Parathyroid adenoma (tissue), 2 donors: ENCODE results near the gene KANK2.

Source experiments
- H2AFZ ChIP-seq: fragments of 300-600 bp; sonication (generic); one replicate; pipeline ENCODE4 v1.7.0; 2017; ENCODE audit warnings: antibody characterized with exemption, mild to moderate bottlenecking
- H3K27ac ChIP-seq: fragments of 300-600 bp; sonication (generic); one replicate; pipeline ENCODE4 v1.7.0; 2017
- H3K27me3 ChIP-seq: fragments of 300-600 bp; sonication (generic); one replicate; pipeline ENCODE4 v1.7.0; 2017; ENCODE audit warnings: low read length; ENCODE audit not compliant: control insufficient read depth, insufficient read depth
- H3K36me3 ChIP-seq: fragments of 300-600 bp; sonication (generic); one replicate; pipeline ENCODE4 v1.7.0; 2017; ENCODE audit warnings: low read length; ENCODE audit not compliant: control insufficient read depth, insufficient read depth
- H3K4me1 ChIP-seq: fragments of 300-600 bp; sonication (generic); one replicate; pipeline ENCODE4 v1.7.0; 2017; ENCODE audit warnings: control low read depth
- H3K4me2 ChIP-seq: fragments of 300-600 bp; sonication (generic); one replicate; pipeline ENCODE4 v1.7.0; 2017; ENCODE audit warnings: low read length
- H3K4me3 ChIP-seq: fragments of 300-600 bp; sonication (generic); one replicate; pipeline ENCODE4 v1.7.0; 2017; ENCODE audit warnings: low read depth, low read length
- H3K79me2 ChIP-seq: fragments of 300-600 bp; sonication (generic); one replicate; pipeline ENCODE4 v1.7.0; 2017; ENCODE audit warnings: control low read depth
- H3K9ac ChIP-seq: fragments of 300-600 bp; sonication (generic); one replicate; pipeline ENCODE4 v1.7.0; 2017; ENCODE audit warnings: mild to moderate bottlenecking
- H3K9me3 ChIP-seq: fragments of 300-600 bp; sonication (generic); one replicate; pipeline ENCODE4 v1.7.0; 2017; ENCODE audit warnings: low read length; ENCODE audit not compliant: control insufficient read depth
- TF ChIP-seq, protein P1 (sequence below): fragments of 300-600 bp; sonication (generic); IDR thresholded peaks from one replicate; pipeline ENCODE4 v1.7.0; 2017; ENCODE audit warnings: antibody characterized with exemption, mild to moderate bottlenecking
- donor health status: primary hyperparathyroidism.

KANK2 gene

DNA sequence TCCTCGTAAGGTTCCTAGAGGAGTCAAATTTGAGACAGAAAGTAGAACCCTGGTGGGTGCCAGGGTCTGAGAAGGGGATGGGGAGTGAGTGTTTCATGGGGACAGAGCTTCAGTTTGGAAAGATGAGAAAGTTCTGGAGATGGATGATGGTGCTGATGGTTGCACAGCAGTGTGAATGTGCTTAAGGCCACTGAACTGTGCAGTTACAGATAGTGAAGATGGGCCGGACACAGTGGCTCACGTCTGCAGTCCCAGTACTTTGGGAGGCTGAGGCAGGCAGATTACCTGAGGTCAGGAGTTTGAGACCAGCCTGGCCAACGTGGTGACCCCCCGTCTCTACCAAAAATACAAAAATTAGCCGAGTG lies 42.7 kb downstream of the KANK2 start:
- Histone ChIP-seq H3K27me3 (no peaks in the 10 kb centered on the region), H3K9ac (no peak overlapping the region), H3K9me3 (no peaks in the 10 kb centered on the region), H3K4me1 (peaks cover 11% of the 10 kb centered on the region), H3K4me3 (no peak overlapping the region), H3K79me2 (no peaks in the 10 kb centered on the region), H3K4me2 (no peak overlapping the region), H3K27ac (no peak overlapping the region), H3K36me3 (no peaks in the 10 kb centered on the region), H2AFZ (peak overlapping the region; percentile 8)
- TF ChIP-seq, protein P1, sequence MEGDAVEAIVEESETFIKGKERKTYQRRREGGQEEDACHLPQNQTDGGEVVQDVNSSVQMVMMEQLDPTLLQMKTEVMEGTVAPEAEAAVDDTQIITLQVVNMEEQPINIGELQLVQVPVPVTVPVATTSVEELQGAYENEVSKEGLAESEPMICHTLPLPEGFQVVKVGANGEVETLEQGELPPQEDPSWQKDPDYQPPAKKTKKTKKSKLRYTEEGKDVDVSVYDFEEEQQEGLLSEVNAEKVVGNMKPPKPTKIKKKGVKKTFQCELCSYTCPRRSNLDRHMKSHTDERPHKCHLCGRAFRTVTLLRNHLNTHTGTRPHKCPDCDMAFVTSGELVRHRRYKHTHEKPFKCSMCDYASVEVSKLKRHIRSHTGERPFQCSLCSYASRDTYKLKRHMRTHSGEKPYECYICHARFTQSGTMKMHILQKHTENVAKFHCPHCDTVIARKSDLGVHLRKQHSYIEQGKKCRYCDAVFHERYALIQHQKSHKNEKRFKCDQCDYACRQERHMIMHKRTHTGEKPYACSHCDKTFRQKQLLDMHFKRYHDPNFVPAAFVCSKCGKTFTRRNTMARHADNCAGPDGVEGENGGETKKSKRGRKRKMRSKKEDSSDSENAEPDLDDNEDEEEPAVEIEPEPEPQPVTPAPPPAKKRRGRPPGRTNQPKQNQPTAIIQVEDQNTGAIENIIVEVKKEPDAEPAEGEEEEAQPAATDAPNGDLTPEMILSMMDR: no peak

DNA sequence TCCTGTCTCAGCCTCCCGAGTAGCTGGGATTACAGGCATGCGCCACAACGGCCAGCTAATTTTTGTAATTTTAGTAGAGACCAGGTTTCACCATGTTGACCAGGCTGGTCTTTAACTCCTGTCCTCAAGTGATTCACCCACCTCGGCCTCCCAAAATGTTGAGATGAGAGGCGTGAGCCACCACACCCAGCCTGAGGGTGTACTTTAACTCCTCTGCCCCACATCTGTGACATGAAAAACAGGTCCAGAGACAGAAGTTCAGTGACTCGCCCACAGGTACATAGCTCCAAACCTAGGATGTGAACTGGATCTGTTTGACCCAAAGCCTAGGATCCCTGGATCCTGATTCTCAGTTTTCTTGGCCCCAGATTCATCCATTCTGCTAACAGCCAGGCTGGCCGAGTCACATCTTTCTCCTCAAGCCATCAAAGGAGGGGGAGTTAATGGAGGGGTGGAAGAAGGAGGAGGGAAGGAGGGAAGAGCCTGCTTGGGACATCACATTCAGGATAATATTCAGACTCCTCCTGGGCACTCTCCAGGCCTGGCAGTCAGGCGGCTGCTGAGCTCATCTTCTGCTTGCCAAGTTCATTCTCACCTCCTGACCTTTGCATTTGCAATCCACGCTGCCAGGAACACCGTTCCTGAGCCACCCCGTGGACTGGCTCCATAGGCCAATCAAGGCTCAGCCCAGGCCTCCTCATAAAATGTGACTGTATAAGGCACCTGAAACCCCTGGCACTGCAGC lies 44.9 kb downstream of the KANK2 start:
- no peaks in the 10 kb centered on the region for H3K9me3 ChIP-seq
- H3K4me3 ChIP-seq: no peak overlapping the region
- no peaks in the 10 kb centered on the region for H3K79me2 ChIP-seq
- peaks cover 5% of the 10 kb centered on the region for H3K4me1 ChIP-seq
- TF ChIP-seq, protein P1: no peak
- H3K27ac ChIP-seq: peak overlapping the region; percentile 13
- H3K4me2 ChIP-seq: no peak overlapping the region
- H3K36me3 ChIP-seq: no peaks in the 10 kb centered on the region
- no peak overlapping the region for H3K9ac ChIP-seq
- peak overlapping the region; percentile 50 for H2AFZ ChIP-seq
- H3K27me3 ChIP-seq: no peaks in the 10 kb centered on the region

DNA sequence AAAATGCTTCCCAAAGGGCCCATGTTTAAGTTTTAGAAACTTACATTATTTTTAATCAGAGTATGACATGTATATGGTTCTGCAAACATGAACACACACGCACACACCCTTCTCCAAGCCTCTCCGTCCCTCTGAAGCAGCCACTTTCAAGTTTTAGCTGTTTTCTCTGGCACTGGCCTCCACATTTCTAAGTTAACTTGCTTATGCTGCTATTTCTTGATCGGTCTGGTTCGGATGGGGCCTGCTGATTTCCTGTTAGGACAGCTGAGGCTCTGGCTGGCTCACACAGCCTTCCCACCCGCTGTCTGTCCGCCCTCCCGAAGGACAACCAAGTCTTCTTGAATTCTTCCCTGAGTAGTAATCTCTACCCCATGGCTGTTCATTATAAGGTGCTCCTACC lies 46.2 kb downstream of the KANK2 start:
- peaks cover 5% of the 10 kb centered on the region for H3K4me1 ChIP-seq
- no peak overlapping the region for H3K27ac ChIP-seq
- no peak overlapping the region for H2AFZ ChIP-seq
- no peak overlapping the region for H3K4me3 ChIP-seq
- no peaks in the 10 kb centered on the region for H3K79me2 ChIP-seq
- TF ChIP-seq, protein P1: no peak
- no peaks in the 10 kb centered on the region for H3K9me3 ChIP-seq
- no peaks in the 10 kb centered on the region for H3K36me3 ChIP-seq
- H3K4me2 ChIP-seq: no peak overlapping the region
- no peak overlapping the region for H3K9ac ChIP-seq
- H3K27me3 ChIP-seq: no peaks in the 10 kb centered on the region

DNA sequence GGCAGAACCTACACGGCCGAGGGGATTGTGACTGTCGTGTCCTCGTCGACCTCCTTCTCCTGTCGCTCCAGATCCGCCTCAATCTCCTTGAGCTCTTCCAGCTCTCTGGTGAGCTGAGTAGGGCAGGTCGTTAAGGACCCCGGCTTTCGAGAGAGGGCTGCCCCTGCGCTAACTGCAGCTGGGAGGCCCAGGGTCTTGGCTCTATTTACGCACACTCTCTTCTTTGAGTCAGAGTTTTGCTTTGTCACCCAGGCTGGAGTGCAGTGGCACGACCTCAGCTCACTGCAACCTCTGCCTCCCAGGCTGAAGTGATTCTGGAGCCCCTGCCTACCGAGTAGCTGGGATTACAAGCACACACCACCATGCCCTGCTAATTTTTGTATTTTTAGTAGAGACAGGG lies 49.3 kb downstream of the KANK2 start:
- Histone ChIP-seq H3K27me3 (no peaks in the 10 kb centered on the region), H3K36me3 (no peaks in the 10 kb centered on the region), H3K4me2 (no peak overlapping the region), H3K4me3 (no peak overlapping the region), H2AFZ (no peak overlapping the region), H3K9me3 (no peaks in the 10 kb centered on the region), H3K79me2 (no peaks in the 10 kb centered on the region), H3K9ac (no peak overlapping the region), H3K27ac (no peak overlapping the region), H3K4me1 (peaks cover 6% of the 10 kb centered on the region)
- TF ChIP-seq, protein P1: no peak

DNA sequence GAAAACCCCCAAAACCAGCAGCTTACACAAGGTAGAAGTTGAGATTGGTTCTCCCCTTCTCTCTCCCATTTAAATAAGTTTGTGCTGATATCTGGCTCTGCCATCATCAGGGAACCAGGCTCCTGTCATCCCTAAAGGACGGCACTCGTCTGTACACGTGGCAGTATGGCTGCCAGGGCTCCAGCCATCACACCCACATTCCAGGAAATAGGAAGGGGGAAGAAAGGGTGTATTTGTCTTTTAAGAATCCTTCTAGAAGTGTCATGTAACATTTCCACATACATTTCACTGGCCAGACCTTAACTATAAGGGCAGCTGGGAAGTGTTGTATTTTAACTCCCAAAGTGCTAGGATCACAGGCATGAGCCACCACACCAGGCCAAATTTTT lies 51.8 kb downstream of the KANK2 start:
- Histone ChIP-seq H3K4me2 (no peak overlapping the region), H3K79me2 (no peaks in the 10 kb centered on the region), H2AFZ (no peak overlapping the region), H3K9me3 (no peaks in the 10 kb centered on the region), H3K9ac (no peak overlapping the region), H3K4me1 (peaks cover 14% of the 10 kb centered on the region), H3K36me3 (no peaks in the 10 kb centered on the region), H3K27ac (no peak overlapping the region), H3K4me3 (no peak overlapping the region), H3K27me3 (no peaks in the 10 kb centered on the region)
- TF ChIP-seq, protein P1: no peak
